Activated CD8-positive, alpha-beta memory T cell treated with anti-CD3 and anti-CD28 coated beads for 48 hours (primary cell): Measurements from ENCODE around the gene RAB4B.
A peak's percentile ranks its signal among the peaks of the same experiment; 100 is the strongest.
"Not testable (repeated sequence)": the region's sequence is repeated elsewhere in the genome, so short reads cannot be mapped to it uniquely, and the experiment has no call there.

Source experiments
- DNase-seq, 3 experiments: peaks; one replicate each; pipeline ENCODE4 v3.0.0-alpha.2; 2020; ENCODE audit warnings: low read depth in 2 of 3, low spot score in 2 of 3

The RAB4B gene

GRCh38 chr19:40801426-40802299 lies 23.6 kb downstream of the RAB4B start:
- no peak for DNase-seq

- DNase-seq = no peak
Observed at GRCh38 chr19:40802300-40803169, 24.5 kb downstream of the RAB4B start.

GRCh38 chr19:40803170-40803856 lies 25.3 kb downstream of the RAB4B start:
- DNase-seq = no peak

- DNase-seq = no peak
Observed at GRCh38 chr19:40803857-40804782, 26.1 kb downstream of the RAB4B start.

GRCh38 chr19:40804783-40805242 lies 26.8 kb downstream of the RAB4B start:
- DNase-seq = no peak

- no peak for DNase-seq
Observed at GRCh38 chr19:40805258-40805868, 27.3 kb downstream of the RAB4B start.

GRCh38 chr19:40806423-40807146 lies 28.5 kb downstream of the RAB4B start:
- DNase-seq = peak; percentile 61 to 82 (median 62)

- DNase-seq = no peak
Observed at GRCh38 chr19:40807147-40808020, 29.3 kb downstream of the RAB4B start.

GRCh38 chr19:40808021-40808325 lies 29.9 kb downstream of the RAB4B start:
- no peak for DNase-seq

- DNase-seq = no peak
Observed at GRCh38 chr19:40808497-40808896, 30.4 kb downstream of the RAB4B start.

- no peak for DNase-seq
Observed at GRCh38 chr19:40809358-40810086, 31.5 kb downstream of the RAB4B start.

- no peak for DNase-seq
Observed at GRCh38 chr19:40810160-40810559, 32.1 kb downstream of the RAB4B start.

GRCh38 chr19:40810649-40811408 lies 32.8 kb downstream of the RAB4B start:
- DNase-seq = not testable (repeated sequence)

GRCh38 chr19:40811478-40812341 lies 33.7 kb downstream of the RAB4B start:
- no peak for DNase-seq

- DNase-seq = not testable (repeated sequence)
Observed at GRCh38 chr19:40812571-40812970, 34.5 kb downstream of the RAB4B start.

- DNase-seq = no peak
Observed at GRCh38 chr19:40813182-40813581, 35.1 kb downstream of the RAB4B start.
